ENCODE results near the gene NMUR1.
"Not testable (repeated sequence)": the region's sequence is repeated elsewhere in the genome, so short reads cannot be mapped to it uniquely, and the experiment has no call there.

DNA sequence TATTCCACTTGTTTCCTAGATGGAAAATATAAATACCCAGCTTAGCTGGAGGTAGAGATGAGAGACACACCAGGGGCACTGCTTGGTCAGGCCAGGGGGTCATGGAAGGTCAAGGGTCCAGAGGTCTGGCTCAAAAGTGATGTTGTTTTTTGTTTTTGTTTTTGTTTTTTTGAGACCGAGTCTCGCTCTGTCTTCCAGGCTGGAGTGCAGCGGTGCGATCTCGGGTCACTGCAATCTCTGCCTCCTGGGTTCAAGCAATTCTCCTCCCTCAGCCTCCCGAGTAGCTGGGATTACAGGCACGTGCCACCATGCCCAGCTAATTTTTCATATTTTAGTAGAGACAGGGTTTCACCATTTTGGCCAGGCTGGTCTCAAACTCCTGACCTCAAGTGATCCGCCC lies 26.3 kb upstream of the NMUR1 start:
- TF ChIP-seq, protein P1, sequence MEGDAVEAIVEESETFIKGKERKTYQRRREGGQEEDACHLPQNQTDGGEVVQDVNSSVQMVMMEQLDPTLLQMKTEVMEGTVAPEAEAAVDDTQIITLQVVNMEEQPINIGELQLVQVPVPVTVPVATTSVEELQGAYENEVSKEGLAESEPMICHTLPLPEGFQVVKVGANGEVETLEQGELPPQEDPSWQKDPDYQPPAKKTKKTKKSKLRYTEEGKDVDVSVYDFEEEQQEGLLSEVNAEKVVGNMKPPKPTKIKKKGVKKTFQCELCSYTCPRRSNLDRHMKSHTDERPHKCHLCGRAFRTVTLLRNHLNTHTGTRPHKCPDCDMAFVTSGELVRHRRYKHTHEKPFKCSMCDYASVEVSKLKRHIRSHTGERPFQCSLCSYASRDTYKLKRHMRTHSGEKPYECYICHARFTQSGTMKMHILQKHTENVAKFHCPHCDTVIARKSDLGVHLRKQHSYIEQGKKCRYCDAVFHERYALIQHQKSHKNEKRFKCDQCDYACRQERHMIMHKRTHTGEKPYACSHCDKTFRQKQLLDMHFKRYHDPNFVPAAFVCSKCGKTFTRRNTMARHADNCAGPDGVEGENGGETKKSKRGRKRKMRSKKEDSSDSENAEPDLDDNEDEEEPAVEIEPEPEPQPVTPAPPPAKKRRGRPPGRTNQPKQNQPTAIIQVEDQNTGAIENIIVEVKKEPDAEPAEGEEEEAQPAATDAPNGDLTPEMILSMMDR (IDR thresholded peaks at IDR 0.05) = not testable (repeated sequence)
- TF ChIP-seq POLR2A (IDR thresholded peaks at IDR 0.05) = not testable (repeated sequence)

Measured in uterus (tissue), 2 donors.